ENCODE data around the gene GPR35. TPM values are rescaled to one million over a fixed set of nuclear protein-coding genes. Genes with fewer than 3 reads are reported as not detected.

Gene GPR35
- total and polyA plus RNA-seq, 2 of the 13 experiments (the other 11 are each of a cell fraction or from before 2014, with no cell fraction given) = 27.1 to 44.2 TPM

DNA sequence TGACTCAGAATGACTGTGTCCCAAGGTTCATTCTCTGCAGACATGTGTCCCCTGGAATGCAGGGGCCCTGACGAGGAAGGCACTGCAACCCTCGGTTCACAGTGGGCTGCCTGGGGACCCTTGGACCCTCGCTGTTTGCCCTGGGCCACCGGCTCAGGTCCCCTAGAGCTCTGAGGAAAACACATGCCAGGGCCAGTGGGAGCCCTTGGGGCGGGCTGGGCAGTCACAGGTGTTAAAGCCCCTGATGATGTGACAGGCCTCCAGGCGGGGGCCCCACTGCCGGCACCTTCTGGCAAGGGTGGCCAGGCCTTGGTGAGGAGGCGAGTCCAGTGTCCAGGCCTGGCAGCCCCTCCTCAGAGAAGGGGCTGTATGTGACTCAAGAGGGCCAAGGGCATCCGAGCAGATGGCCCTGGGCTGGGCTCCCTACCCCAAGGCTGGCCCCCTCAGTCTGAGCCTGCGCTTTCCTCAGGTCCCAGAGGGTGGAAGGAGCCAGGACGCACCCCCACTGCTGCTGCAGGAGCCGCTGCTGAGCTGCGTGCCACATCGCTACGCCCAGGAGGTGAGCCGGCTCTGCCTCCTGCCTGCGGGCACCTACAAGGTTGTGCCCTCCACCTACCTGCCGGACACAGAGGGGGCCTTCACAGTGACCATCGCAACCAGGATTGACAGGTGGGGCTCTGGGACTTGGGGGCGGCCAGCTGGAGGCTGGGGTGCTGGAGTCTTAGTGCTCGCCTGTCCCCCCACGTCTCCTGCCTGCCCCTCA lies 27.7 kb upstream of the GPR35 start (continued):
- TF ChIP-seq, protein P1, sequence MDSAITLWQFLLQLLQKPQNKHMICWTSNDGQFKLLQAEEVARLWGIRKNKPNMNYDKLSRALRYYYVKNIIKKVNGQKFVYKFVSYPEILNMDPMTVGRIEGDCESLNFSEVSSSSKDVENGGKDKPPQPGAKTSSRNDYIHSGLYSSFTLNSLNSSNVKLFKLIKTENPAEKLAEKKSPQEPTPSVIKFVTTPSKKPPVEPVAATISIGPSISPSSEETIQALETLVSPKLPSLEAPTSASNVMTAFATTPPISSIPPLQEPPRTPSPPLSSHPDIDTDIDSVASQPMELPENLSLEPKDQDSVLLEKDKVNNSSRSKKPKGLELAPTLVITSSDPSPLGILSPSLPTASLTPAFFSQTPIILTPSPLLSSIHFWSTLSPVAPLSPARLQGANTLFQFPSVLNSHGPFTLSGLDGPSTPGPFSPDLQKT (CRISPR knock-in tag; IDR thresholded peaks at IDR 0.05; ENCODE audit: borderline replicate concordance) = no peak
- TF ChIP-seq ZNF331 (CRISPR knock-in tag; IDR thresholded peaks at IDR 0.05) (peak; percentile 68; the same call in 1 of the 2 replicates), DNMT1 (CRISPR knock-in tag; IDR thresholded peaks at IDR 0.05) (peak; percentile 56; the same call in 1 of the 2 replicates), SNAPC2 (CRISPR knock-in tag; IDR thresholded peaks at IDR 0.05) (peak; percentile 40; the same call in 1 of the 2 replicates), ZNF883 (CRISPR knock-in tag; IDR thresholded peaks at IDR 0.05; ENCODE audit: not compliant biosample characterization) (peak; percentile 87), MATR3 (CRISPR knock-in tag; IDR thresholded peaks at IDR 0.05) (no peak), GATA4 (IDR thresholded peaks at IDR 0.05; ENCODE audit: borderline replicate concordance, low read depth) (no peak), ZNF460 (CRISPR knock-in tag; IDR thresholded peaks at IDR 0.05; ENCODE audit: borderline replicate concordance) (0 out of 2 replicates have a peak, but pooled peaks have one; percentile 38), ZFY (CRISPR knock-in tag; IDR thresholded peaks at IDR 0.05) (0 out of 2 replicates have a peak, but pooled peaks have one; percentile 43), HOXA5 (CRISPR knock-in tag; IDR thresholded peaks at IDR 0.05) (no peak), BORCS8-MEF2B (CRISPR knock-in tag; IDR thresholded peaks at IDR 0.05) (peak; percentile 49; the same call in 1 of the 2 replicates), ZFP82 (CRISPR knock-in tag; IDR thresholded peaks at IDR 0.05; ENCODE audit: borderline replicate concordance) (no peak)
- TF ChIP-seq, protein P2, sequence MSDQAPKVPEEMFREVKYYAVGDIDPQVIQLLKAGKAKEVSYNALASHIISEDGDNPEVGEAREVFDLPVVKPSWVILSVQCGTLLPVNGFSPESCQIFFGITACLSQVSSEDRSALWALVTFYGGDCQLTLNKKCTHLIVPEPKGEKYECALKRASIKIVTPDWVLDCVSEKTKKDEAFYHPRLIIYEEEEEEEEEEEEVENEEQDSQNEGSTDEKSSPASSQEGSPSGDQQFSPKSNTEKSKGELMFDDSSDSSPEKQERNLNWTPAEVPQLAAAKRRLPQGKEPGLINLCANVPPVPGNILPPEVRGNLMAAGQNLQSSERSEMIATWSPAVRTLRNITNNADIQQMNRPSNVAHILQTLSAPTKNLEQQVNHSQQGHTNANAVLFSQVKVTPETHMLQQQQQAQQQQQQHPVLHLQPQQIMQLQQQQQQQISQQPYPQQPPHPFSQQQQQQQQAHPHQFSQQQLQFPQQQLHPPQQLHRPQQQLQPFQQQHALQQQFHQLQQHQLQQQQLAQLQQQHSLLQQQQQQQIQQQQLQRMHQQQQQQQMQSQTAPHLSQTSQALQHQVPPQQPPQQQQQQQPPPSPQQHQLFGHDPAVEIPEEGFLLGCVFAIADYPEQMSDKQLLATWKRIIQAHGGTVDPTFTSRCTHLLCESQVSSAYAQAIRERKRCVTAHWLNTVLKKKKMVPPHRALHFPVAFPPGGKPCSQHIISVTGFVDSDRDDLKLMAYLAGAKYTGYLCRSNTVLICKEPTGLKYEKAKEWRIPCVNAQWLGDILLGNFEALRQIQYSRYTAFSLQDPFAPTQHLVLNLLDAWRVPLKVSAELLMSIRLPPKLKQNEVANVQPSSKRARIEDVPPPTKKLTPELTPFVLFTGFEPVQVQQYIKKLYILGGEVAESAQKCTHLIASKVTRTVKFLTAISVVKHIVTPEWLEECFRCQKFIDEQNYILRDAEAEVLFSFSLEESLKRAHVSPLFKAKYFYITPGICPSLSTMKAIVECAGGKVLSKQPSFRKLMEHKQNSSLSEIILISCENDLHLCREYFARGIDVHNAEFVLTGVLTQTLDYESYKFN (CRISPR knock-in tag; conservative IDR thresholded peaks at IDR 0.05) = peak; percentile 98
- TF ChIP-seq, protein P3, sequence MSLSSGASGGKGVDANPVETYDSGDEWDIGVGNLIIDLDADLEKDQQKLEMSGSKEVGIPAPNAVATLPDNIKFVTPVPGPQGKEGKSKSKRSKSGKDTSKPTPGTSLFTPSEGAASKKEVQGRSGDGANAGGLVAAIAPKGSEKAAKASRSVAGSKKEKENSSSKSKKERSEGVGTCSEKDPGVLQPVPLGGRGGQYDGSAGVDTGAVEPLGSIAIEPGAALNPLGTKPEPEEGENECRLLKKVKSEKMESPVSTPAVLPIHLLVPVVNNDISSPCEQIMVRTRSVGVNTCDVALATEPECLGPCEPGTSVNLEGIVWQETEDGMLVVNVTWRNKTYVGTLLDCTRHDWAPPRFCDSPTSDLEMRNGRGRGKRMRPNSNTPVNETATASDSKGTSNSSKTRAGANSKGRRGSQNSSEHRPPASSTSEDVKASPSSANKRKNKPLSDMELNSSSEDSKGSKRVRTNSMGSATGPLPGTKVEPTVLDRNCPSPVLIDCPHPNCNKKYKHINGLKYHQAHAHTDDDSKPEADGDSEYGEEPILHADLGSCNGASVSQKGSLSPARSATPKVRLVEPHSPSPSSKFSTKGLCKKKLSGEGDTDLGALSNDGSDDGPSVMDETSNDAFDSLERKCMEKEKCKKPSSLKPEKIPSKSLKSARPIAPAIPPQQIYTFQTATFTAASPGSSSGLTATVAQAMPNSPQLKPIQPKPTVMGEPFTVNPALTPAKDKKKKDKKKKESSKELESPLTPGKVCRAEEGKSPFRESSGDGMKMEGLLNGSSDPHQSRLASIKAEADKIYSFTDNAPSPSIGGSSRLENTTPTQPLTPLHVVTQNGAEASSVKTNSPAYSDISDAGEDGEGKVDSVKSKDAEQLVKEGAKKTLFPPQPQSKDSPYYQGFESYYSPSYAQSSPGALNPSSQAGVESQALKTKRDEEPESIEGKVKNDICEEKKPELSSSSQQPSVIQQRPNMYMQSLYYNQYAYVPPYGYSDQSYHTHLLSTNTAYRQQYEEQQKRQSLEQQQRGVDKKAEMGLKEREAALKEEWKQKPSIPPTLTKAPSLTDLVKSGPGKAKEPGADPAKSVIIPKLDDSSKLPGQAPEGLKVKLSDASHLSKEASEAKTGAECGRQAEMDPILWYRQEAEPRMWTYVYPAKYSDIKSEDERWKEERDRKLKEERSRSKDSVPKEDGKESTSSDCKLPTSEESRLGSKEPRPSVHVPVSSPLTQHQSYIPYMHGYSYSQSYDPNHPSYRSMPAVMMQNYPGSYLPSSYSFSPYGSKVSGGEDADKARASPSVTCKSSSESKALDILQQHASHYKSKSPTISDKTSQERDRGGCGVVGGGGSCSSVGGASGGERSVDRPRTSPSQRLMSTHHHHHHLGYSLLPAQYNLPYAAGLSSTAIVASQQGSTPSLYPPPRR (CRISPR knock-in tag; IDR thresholded peaks at IDR 0.05; ENCODE audit: borderline replicate concordance) = 0 out of 2 replicates have a peak, but pooled peaks have one; percentile 22
- TF ChIP-seq, protein P4, sequence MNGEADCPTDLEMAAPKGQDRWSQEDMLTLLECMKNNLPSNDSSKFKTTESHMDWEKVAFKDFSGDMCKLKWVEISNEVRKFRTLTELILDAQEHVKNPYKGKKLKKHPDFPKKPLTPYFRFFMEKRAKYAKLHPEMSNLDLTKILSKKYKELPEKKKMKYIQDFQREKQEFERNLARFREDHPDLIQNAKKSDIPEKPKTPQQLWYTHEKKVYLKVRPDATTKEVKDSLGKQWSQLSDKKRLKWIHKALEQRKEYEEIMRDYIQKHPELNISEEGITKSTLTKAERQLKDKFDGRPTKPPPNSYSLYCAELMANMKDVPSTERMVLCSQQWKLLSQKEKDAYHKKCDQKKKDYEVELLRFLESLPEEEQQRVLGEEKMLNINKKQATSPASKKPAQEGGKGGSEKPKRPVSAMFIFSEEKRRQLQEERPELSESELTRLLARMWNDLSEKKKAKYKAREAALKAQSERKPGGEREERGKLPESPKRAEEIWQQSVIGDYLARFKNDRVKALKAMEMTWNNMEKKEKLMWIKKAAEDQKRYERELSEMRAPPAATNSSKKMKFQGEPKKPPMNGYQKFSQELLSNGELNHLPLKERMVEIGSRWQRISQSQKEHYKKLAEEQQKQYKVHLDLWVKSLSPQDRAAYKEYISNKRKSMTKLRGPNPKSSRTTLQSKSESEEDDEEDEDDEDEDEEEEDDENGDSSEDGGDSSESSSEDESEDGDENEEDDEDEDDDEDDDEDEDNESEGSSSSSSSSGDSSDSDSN (CRISPR knock-in tag; IDR thresholded peaks at IDR 0.05) = peak; percentile 71; the same call in 1 of the 2 replicates
